G401 (cell line): ENCODE measurements around the gene ITM2C. TPM values are rescaled to one million over a fixed set of nuclear protein-coding genes. Genes with fewer than 3 reads are reported as not detected.
A peak's percentile ranks its signal among the peaks of the same experiment; 100 is the strongest.

Experiments
- DNase-seq: peaks from one replicate; pipeline ENCODE4 v3.0.0-alpha.2; 2015; ENCODE audit warnings: low spot score
- in situ Hi-C: cut with HindIII; loops from 2 replicates; pipeline ENCODE4 v1.10.0; 2016; ENCODE audit warnings: low sequenced_read_pairs, mixed read lengths
- total RNA-seq: library from RNA; depleted of rRNA; stranded (reverse); fragments of >200 nt; shearing (Covaris generic); gene quantifications from 2 replicates; pipeline ENCODE4 v1.2.3, GENCODE V29; 2014

The ITM2C gene
- total RNA-seq, 1 experiment from 2014 or later, result 273 TPM

DNA sequence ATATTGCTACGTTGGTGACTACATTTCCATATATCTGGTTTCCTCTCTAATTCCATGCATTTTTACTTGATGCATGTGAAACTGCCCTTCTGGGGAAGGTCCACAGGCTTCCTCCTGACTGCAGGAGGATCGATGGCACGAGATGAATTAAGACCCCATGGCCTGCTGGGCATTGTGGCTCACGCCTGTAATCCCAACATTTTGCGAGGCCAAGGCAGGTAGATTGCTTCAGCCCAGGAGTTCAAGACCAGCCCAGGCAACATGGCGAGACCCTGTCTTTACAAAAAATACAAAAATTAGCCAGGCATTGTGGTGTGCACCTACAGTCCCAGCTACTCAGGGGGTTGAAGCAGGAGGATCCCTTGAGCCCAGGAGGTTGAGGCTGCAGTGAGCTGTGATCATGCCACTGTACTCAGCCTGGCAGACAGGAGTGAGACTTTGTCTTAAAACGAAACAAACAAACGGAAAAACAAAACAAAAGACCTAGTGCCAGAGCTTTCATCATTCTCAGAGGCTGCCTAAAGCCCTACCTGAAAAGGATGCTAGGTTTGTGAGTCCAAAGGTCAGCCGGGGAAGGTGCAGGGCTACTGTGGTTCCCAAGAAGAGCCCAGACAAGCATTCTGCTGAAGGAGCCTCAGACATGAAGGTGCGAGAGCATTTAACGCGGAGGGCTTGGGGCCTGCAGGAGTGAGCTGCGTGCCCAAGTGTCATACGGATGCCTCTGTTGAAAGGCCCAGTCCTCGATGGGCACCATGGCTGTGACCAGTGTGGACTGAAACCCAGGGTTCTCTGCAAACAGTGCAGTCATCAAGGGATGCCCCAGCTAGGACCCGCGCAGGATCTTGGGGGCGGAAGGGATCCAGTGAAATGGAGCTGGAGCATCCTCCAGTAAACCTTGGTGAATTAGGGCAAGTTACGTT lies 38.7 kb downstream of the ITM2C start:
- in situ Hi-C loops, result no loop called here
- no peak for DNase-seq

- in situ Hi-C loops, result no loop called here
Observed at GRCh38 chr2:230904856-230905447, 40.2 kb downstream of the ITM2C start.

GRCh38 chr2:230905448-230906421 lies 41.0 kb downstream of the ITM2C start:
- no peak for DNase-seq
- in situ Hi-C loops, result no loop called here

More at GRCh38 chr2:230904856-230905447, 40.2 kb downstream of the ITM2C start:
- DNase-seq, result no peak

DNA sequence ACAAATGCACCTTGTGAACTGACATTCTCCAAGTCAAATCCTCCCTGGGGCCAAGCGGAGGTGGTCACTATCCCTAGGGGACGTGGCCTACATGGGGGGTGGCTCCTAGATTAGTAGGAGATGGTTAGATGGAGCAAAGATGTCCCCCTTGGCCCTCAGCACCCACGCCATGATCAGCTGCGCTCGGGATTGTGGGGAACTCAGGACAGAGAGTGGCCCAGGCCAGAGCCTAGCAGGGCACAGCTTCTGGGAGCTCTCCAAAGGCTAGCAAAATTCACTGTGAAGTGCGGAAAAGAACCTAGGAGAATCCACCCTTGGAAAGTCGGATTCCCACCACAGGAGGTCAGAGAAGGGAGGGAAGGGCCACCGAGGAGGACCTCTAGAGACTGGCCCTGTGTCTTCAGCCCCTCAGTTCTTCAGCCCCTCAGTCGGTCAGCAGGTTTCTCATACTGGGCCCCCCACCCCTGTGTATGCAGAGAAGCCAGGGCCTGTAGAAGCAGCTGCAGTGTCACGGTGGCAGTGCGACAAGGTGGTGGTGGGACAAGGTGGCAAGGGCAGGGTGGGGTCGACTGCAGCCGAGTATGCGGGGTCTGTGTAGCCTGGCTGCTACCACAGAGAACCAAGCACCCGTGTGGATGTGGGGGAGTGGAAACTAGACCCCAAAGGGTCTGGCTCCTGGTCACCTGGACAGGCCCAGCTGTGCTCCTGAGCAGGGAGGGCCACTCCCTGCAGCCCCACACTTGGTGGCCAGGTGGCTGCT lies 41.9 kb downstream of the ITM2C start:
- in situ Hi-C loops, result no loop called here
- no peak for DNase-seq

DNA sequence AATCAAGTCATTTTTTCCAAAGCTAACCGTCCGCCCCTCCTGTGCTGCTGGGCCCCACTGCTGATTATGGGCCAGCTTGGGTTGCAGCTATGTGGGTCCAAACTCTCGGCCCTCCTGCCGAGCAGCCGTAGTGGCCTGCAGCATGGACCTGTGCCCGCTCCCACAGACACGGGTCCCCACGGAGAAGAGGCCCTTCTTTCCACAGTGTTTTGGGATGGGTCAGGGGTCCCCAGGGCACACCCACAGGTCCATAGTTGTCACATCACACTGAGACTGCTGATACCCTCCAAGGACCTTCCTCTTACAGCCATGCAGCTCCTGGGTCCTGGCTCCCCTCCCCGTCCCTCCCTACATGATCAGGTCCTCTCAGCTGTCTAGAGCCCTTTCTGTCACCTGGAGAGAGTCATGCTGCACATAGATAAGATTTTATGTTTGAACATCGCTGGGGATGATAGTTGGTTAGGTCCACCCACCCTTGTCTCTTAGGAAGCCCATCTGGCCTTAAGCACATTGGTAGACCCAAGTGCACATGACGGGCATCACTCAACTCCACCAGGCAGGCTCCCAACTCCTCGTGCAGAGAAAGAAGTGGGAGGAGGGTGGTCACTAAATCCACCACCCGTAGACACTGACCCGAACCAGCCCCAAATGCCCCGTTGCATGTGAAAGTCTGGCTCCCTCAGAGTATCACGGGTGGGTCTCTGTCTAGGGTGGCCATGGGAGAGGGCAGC lies 42.8 kb downstream of the ITM2C start:
- in situ Hi-C loops, result no loop called here
- no peak for DNase-seq

DNA sequence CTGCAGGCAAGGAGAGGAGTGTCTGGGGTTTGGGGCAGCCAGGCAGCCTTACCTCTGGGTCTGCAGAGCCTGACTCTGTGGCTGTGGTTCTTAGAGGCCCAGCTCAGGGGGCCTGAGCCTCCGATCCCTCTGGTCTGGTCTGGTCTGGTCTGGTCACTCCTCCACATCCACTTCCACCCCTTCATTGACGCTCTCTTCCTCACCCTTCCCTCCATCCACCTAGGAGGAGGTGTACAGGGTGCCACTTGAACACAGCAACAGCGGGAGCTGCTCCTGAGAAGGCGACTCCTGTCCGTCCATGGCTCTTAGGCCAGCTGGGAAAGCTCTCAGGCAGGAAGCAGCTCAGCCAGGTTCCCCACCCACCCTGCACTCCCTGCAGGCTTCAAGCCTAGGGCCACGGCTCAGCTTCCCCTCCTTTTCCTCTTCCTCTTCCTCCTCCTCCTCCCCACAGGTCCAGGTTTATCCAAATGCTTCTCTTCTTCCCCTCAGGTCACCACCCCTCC lies 43.4 kb downstream of the ITM2C start:
- no peak for DNase-seq
- in situ Hi-C loops, result no loop called here

DNA sequence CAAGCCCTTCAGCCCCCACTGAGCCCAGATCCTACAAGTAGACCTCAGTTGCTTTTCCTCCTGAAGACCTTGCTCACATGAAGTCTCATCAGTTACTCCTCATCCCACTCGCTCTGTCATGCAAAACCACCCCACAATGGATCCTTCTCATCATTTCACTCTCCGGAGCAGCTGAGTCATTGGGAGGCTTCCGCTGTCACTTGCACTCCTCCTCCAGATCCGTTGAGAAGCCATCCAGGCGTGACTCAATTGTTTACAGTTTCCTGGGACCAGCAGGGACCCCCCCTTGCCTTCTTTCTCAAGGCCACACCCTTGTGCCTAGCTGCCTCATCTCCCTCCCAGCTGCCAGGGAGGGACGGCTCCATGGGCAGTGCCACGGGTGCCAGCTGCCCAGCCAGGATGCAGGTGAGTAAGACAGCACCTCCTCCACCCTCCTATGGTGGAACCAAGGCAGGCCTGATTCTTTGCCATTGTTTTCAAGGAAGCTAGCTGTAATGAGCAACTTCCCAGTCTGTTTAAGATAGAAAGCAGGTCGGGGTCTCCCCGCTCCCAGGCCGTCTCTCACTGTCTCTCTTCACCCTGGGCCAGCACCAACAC lies 44.0 kb downstream of the ITM2C start:
- in situ Hi-C loops, result no loop called here
- no peak for DNase-seq

DNA sequence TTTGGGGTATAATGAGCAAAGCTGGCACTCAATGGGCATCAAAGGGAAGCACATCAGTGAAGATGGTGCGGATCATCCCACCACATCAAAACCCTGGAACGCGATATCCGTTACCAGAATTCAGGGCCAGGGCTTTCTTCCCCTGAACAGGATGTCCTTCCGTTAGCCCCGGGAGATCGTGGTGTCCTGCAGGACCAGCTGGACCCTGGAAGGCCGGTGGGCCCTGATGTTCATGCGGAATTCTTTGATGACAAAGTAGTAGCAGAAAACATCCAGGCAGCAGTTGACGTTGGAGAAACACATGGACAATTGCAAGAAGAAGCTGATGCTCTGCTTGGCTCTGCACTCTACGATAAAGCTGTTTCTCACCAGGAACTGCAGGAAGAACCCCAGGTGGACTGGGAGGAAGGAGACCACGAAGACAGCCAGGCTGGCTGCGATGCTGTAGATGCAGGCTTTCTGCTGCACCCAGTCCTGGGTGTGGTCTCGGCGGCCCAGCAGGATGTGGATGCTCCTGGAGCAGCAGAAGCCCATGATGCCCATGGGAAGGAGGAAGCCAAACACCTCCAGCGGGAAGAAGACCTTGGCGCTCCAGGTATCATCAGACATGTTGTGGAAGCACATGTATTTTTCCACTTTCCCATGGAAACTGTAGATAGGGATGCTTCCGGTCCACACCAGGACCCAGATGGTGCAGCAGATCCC lies 45.3 kb downstream of the ITM2C start:
- in situ Hi-C loops, result no loop called here
- DNase-seq, result no peak

GRCh38 chr2:230910546-230911177 lies 45.9 kb downstream of the ITM2C start:
- in situ Hi-C loops, result no loop called here
- DNase-seq, result no peak

GRCh38 chr2:230912046-230912445 lies 47.3 kb downstream of the ITM2C start:
- in situ Hi-C loops, result no loop called here
- DNase-seq, result no peak

- no peak for DNase-seq
- in situ Hi-C loops, result no loop called here
Observed at GRCh38 chr2:230912724-230913123, 48.0 kb downstream of the ITM2C start.

DNA sequence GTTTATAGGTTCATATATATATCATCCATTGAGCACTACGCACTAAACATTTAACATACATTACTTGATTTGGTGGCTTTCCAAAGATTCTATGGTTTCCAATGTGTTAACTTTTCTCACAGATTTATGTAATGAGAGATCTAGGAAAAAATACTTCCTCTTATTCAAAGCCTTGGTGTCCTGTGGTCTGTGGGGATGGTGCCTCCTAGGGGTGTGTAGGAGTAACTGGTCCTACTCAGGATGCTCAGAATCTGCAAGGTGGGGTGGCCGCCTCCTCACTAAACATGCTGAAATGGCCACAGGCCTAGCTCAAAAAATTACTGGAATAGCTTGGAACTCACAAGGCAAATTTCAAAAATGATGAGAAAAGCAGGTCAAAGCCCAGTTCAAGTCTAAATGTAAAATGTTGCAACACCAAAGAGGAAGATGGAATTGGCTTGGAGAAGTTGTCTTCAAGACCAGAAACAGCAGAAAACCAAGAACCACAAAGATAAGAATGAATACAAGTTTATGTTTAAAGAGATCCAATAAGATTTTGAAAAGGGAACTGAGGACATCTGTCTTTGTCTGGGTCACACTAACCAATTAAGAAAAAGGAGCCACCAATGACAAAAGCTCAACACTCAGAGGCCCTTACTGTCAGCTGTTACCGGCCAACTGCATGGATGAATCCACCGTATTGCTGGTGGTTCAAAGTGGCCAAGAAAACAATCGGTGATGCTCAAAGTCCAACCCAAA lies 48.8 kb downstream of the ITM2C start:
- in situ Hi-C loops, result no loop called here
- peak; percentile 20 for DNase-seq

DNA sequence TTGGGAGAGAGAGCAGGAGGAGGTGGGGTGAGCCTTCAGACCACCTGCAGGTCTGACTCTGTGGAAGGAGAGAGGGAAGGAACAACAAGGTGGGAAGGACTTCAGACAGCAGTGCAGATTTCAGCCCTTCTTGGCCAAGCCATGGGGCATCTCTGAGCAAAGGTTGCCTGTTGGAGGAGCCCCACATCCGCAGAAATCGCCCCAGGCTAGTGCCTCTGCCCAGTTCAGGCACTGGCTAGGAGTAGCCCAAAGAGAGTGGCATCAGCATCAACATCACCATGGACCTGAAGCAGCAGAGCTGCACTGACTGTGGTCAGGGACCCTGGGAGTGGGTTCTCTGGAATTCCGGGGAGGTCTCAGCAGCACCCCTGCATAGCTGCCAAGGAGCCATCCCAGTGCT lies 50.1 kb downstream of the ITM2C start:
- DNase-seq, result no peak
- in situ Hi-C loops, result no loop called here

GRCh38 chr2:230915319-230915718 lies 50.6 kb downstream of the ITM2C start:
- no peak for DNase-seq
- in situ Hi-C loops, result no loop called here

- no peak for DNase-seq
- in situ Hi-C loops, result no loop called here
Observed at GRCh38 chr2:230916218-230916617, 51.5 kb downstream of the ITM2C start.

- no peak for DNase-seq
- in situ Hi-C loops, result no loop called here
Observed at GRCh38 chr2:230919240-230919639, 54.5 kb downstream of the ITM2C start.
